Liver (tissue), 9 donors: Measurements from ENCODE around the gene TREH. TPM values are rescaled to one million over a fixed set of nuclear protein-coding genes. Genes with fewer than 3 reads are reported as not detected.

Experiments used
- DNase-seq: peaks from one replicate; pipeline ENCODE4 v3.0.0-alpha.2; 2017; ENCODE audit warnings: low spot score
- H3K27ac ChIP-seq, 2 donors: one replicate each; pipeline ENCODE4 v1.7.0; 2013; ENCODE audit warnings: inconsistent platforms in 2 of 2, low read length in 2 of 2, control low read depth in 1 of 2, low read depth in 1 of 2, mild to moderate bottlenecking in 1 of 2
- H3K27me3 ChIP-seq, 4 donors: one replicate each; pipeline versions ENCODE4 v1.6.1 to v1.7.0; 2013; ENCODE audit warnings: low read length in 3 of 4, inconsistent platforms in 1 of 4, mild to moderate bottlenecking in 1 of 4, moderate library complexity in 1 of 4; ENCODE audit not compliant: control insufficient read depth in 4 of 4, insufficient read depth in 4 of 4
- H3K36me3 ChIP-seq, 4 donors: one replicate each; pipeline versions ENCODE4 v1.6.1 to v1.7.0; 2013; ENCODE audit warnings: low read length in 3 of 4, mild to moderate bottlenecking in 3 of 4, low read depth in 1 of 4, moderate library complexity in 1 of 4; ENCODE audit not compliant: control insufficient read depth in 4 of 4, insufficient read depth in 3 of 4
- H3K4me1 ChIP-seq, 4 donors: one replicate each; pipeline versions ENCODE4 v1.6.1 to v1.7.0; 2013; ENCODE audit warnings: low read length in 3 of 4, mild to moderate bottlenecking in 3 of 4, moderate library complexity in 1 of 4; ENCODE audit not compliant: control insufficient read depth in 4 of 4, insufficient read depth in 4 of 4
- H3K4me3 ChIP-seq, 3 donors: one replicate each; pipeline versions ENCODE4 v1.6.1 to v1.7.0; 2013; ENCODE audit warnings: low read length in 3 of 3, control low read depth in 1 of 3, low read depth in 1 of 3, mild to moderate bottlenecking in 1 of 3
- H3K9ac ChIP-seq, 2 donors: one replicate each; pipeline ENCODE4 v1.7.0; 2013; ENCODE audit warnings: low read length in 2 of 2, mild to moderate bottlenecking in 2 of 2, moderate library complexity in 2 of 2, control low read depth in 1 of 2, low read depth in 1 of 2
- H3K9me3 ChIP-seq, 4 donors: one replicate each; pipeline versions ENCODE4 v1.6.1 to v1.7.0; 2013; ENCODE audit warnings: low read length in 3 of 4; ENCODE audit not compliant: control insufficient read depth in 4 of 4
- ATF3 ChIP-seq: IDR thresholded peaks from 2 replicates; pipeline ENCODE4 v1.6.1; 2016; ENCODE audit warnings: antibody characterized with exemption
- CTCF ChIP-seq: fragments of 150-350 bp; IDR thresholded peaks from 2 replicates; pipeline ENCODE4 v1.5.1; 2017; ENCODE audit warnings: improper control_type of control experiment, low read depth, low read length; ENCODE audit not compliant: missing input control
- EGR1 ChIP-seq, 2 donors: IDR thresholded peaks; 2 replicates each; pipeline ENCODE4 v1.6.1; 2016 to 2018; ENCODE audit warnings: antibody characterized with exemption in 2 of 2, low read depth in 2 of 2
- FOXA1 ChIP-seq: IDR thresholded peaks from 2 replicates; pipeline ENCODE4 v1.6.1; 2016; ENCODE audit warnings: antibody characterized with exemption
- FOXA2 ChIP-seq: IDR thresholded peaks from 2 replicates; pipeline ENCODE4 v1.6.1; 2016; ENCODE audit warnings: antibody characterized with exemption
- GABPA ChIP-seq, 2 donors: IDR thresholded peaks in 1 of 2; conservative IDR thresholded peaks in 1 of 2; 2 replicates each; pipeline ENCODE4 v1.6.1; 2016; ENCODE audit warnings: antibody characterized with exemption in 2 of 2, mild to moderate bottlenecking in 1 of 2, moderate library complexity in 1 of 2
- HNF4A ChIP-seq, 2 donors: conservative IDR thresholded peaks; 2 replicates each; pipeline ENCODE4 v1.6.1; 2016; ENCODE audit warnings: antibody characterized with exemption in 2 of 2, mild to moderate bottlenecking in 2 of 2
- HNF4G ChIP-seq: IDR thresholded peaks from 2 replicates; pipeline ENCODE4 v1.6.1; 2016; ENCODE audit warnings: antibody characterized with exemption
- JUND ChIP-seq, 2 donors: IDR thresholded peaks; 2 replicates each; pipeline ENCODE4 v1.6.1; 2016; ENCODE audit warnings: antibody characterized with exemption in 2 of 2
- MAX ChIP-seq: IDR thresholded peaks from 2 replicates; pipeline ENCODE4 v1.6.1; 2016; ENCODE audit warnings: antibody characterized with exemption
- NR2F2 ChIP-seq: IDR thresholded peaks from 2 replicates; pipeline ENCODE4 v1.6.1; 2016; ENCODE audit warnings: antibody characterized with exemption
- RAD21 ChIP-seq, 2 donors: IDR thresholded peaks; 2 replicates each; pipeline ENCODE4 v1.6.1; 2016; ENCODE audit warnings: antibody characterized with exemption in 2 of 2, mild to moderate bottlenecking in 2 of 2
- REST ChIP-seq: IDR thresholded peaks from 2 replicates; pipeline ENCODE4 v1.6.1; 2016; ENCODE audit warnings: antibody characterized with exemption, mild to moderate bottlenecking
- RXRA ChIP-seq, 2 donors: IDR thresholded peaks; 2 replicates each; pipeline ENCODE4 v1.6.1; 2017 to 2018; ENCODE audit warnings: antibody characterized with exemption in 2 of 2, mild to moderate bottlenecking in 1 of 2
- SP1 ChIP-seq: IDR thresholded peaks from 2 replicates; pipeline ENCODE4 v1.6.1; 2018; ENCODE audit warnings: antibody characterized with exemption, mild to moderate bottlenecking
- TAF1 ChIP-seq: conservative IDR thresholded peaks from 2 replicates; pipeline ENCODE4 v1.6.1; 2016; ENCODE audit warnings: antibody characterized with exemption, mild to moderate bottlenecking
- YY1 ChIP-seq: IDR thresholded peaks from 2 replicates; pipeline ENCODE4 v1.6.1; 2016; ENCODE audit warnings: antibody characterized with exemption, mild to moderate bottlenecking
- ZBTB33 ChIP-seq: IDR thresholded peaks from 2 replicates; pipeline ENCODE4 v1.6.1; 2016; ENCODE audit warnings: antibody characterized with exemption
- WGBS: extraction: QIAGEN DNeasy Blood & Tissue Kit; methylation state at CpG from one replicate; pipeline ENCODE4 v1.1.7; 2013; 5-methylcytosine and 5-hydroxymethylcytosine counted together
- polyA plus RNA-seq, 2 donors: library from polyadenylated mRNA; stranded (reverse) in 1 of 2; unstranded in 1 of 2; fragments of 200-250 nt in 1 of 2; fragments of >200 nt in 1 of 2; fragmentation: Nextera tagmentation in 1 of 2; extraction: Ambion mirVana in 1 of 2; gene quantifications; one replicate each; pipeline versions ENCODE4 v1.2.1 to v1.2.3, GENCODE V29; 2013 to 2015
- total RNA-seq, 2 donors: library from RNA; depleted of rRNA; stranded (reverse); fragments of >200 nt; gene quantifications; one replicate each; pipeline ENCODE4 v1.2.3, GENCODE V29; 2014
- donor health status: healthy.
- donor health status: healthy.
- donor health status: healthy.
- donor health status: healthy.
- donor health status: healthy.

TREH gene
- total and polyA plus RNA-seq, 4 donors, result 0.50 to 1.2 (median 0.84) TPM; not detected in 1

- TF ChIP-seq ZBTB33, result no peak
- no peak for TF ChIP-seq FOXA1
- TF ChIP-seq NR2F2, result no peak
- no peak for TF ChIP-seq FOXA2
- TF ChIP-seq REST, result no peak
- TF ChIP-seq SP1, result no peak
- TF ChIP-seq ATF3, result no peak
Measured at GRCh38 chr11:118689503-118689851, 10.0 kb upstream of the TREH start (continued).

- H3K4me1 ChIP-seq, result peaks cover 0 to 13% (median 8%) of the 10 kb centered on the region in 4 donors
- H3K9ac ChIP-seq, result no peak overlapping the region
- no peak for DNase-seq
- H3K9me3 ChIP-seq, result no peaks in the 10 kb centered on the region
- TF ChIP-seq GABPA (IDR thresholded peaks at IDR 0.05 in 1 of 2, conservative IDR thresholded peaks at IDR 0.05 in 1 of 2), result no peak
- TF ChIP-seq MAX, result no peak
- TF ChIP-seq CTCF, result no peak
- TF ChIP-seq NR2F2, result no peak
- no peak for TF ChIP-seq ATF3
- no peak for TF ChIP-seq FOXA2
- TF ChIP-seq FOXA1, result no peak
- no peak for TF ChIP-seq RXRA (IDR thresholded peaks at IDR 0.05)
- no peak for TF ChIP-seq HNF4G
- no peak for TF ChIP-seq HNF4A (conservative IDR thresholded peaks at IDR 0.05)
- TF ChIP-seq SP1, result no peak
- no peak for TF ChIP-seq REST
- no peak for TF ChIP-seq YY1
- no peak for TF ChIP-seq ZBTB33
- TF ChIP-seq RAD21 (IDR thresholded peaks at IDR 0.05), result no peak
- TF ChIP-seq TAF1, result no peak
- TF ChIP-seq JUND (IDR thresholded peaks at IDR 0.05), result no peak
- TF ChIP-seq EGR1 (IDR thresholded peaks at IDR 0.05; ENCODE audit: low read depth in 2 of 2), result no peak
- no peaks in the 10 kb centered on the region for H3K27me3 ChIP-seq
- H3K27ac ChIP-seq, result no peak overlapping the region
- no peak overlapping the region for H3K4me3 ChIP-seq
- WGBS, result 89% methylated on average over 41 of the region's 41 CpGs
- no peaks in the 10 kb centered on the region for H3K36me3 ChIP-seq
Measured at GRCh38 chr11:118688851-118689502, 9.5 kb upstream of the TREH start.
